GM15510 (cell line): ENCODE data around the gene ARHGEF19.

Source experiments
- POLR2A ChIP-seq: IDR thresholded peaks from 3 replicates; pipeline ENCODE4 v1.6.1; 2011; ENCODE audit warnings: borderline replicate concordance; ENCODE audit not compliant: insufficient read length; ENCODE audit errors: extremely low read depth

The ARHGEF19 gene

GRCh38 chr1:16213013-16213412, 561 bp upstream of the ARHGEF19 start:
- TF ChIP-seq POLR2A = no peak

GRCh38 chr1:16211824-16212223, 628 bp downstream of the ARHGEF19 start:
- no peak for TF ChIP-seq POLR2A

- TF ChIP-seq POLR2A = no peak
Measured at GRCh38 chr1:16210581-16210980, 1.9 kb downstream of the ARHGEF19 start.

GRCh38 chr1:16209847-16210407, 2.5 kb downstream of the ARHGEF19 start:
- no peak for TF ChIP-seq POLR2A

- TF ChIP-seq POLR2A = no peak
Measured at GRCh38 chr1:16209132-16209846, 3.2 kb downstream of the ARHGEF19 start.

- TF ChIP-seq POLR2A = no peak
Measured at GRCh38 chr1:16208270-16208987, 4.0 kb downstream of the ARHGEF19 start.

- TF ChIP-seq POLR2A = no peak
Measured at GRCh38 chr1:16207318-16208269, 4.9 kb downstream of the ARHGEF19 start.

GRCh38 chr1:16206547-16207317, 5.7 kb downstream of the ARHGEF19 start:
- TF ChIP-seq POLR2A = peak; percentile 55

GRCh38 chr1:16205891-16206546, 6.4 kb downstream of the ARHGEF19 start:
- no peak for TF ChIP-seq POLR2A

- no peak for TF ChIP-seq POLR2A
Measured at GRCh38 chr1:16205334-16205671, 7.1 kb downstream of the ARHGEF19 start.

GRCh38 chr1:16204634-16205333, 7.7 kb downstream of the ARHGEF19 start:
- no peak for TF ChIP-seq POLR2A

GRCh38 chr1:16204216-16204615, 8.2 kb downstream of the ARHGEF19 start:
- TF ChIP-seq POLR2A = no peak

- no peak for TF ChIP-seq POLR2A
Measured at GRCh38 chr1:16203550-16203949, 8.9 kb downstream of the ARHGEF19 start.
